Activated CD4-positive, alpha-beta memory T cell treated with anti-CD3 and anti-CD28 coated beads, Interleukin-2, amount 10 ng/mL, durations not matched to agents 7 days and 5 days (primary cell): ENCODE data around the gene NKIRAS1. TPM values are rescaled to one million over a fixed set of nuclear protein-coding genes. Genes with fewer than 3 reads are reported as not detected.
"Not testable (repeated sequence)": the region's sequence is repeated elsewhere in the genome, so short reads cannot be mapped to it uniquely, and the experiment has no call there.

ENCODE experiments used
- CTCF ChIA-PET: fragments of 350-600 bp; sonication (Branson Sonifier 250); formaldehyde crosslinking; loops from one replicate; lab custom pipeline; 2021; ENCODE audit warnings: antibody characterized with exemption, inconsistent platforms; lab: Charles Lee
- POLR2A ChIA-PET: fragments of 350-600 bp; sonication (Branson Sonifier 250); formaldehyde crosslinking; loops from one replicate; lab custom pipeline; 2021; ENCODE audit warnings: antibody characterized with exemption; lab: Charles Lee
- DNase-seq: peaks from one replicate; pipeline ENCODE4 v3.0.0-alpha.2; 2020
- H3K27ac Mint-ChIP-seq: one replicate; pipeline ENCODE4 v1.8.0; 2021; ENCODE audit warnings: mild to moderate bottlenecking, mixed read lengths
- H3K27me3 Mint-ChIP-seq: one replicate; pipeline ENCODE4 v1.8.0; 2021; ENCODE audit warnings: mixed read lengths
- H3K36me3 Mint-ChIP-seq: one replicate; pipeline ENCODE4 v1.8.0; 2021; ENCODE audit warnings: low read depth, mixed read lengths
- H3K4me1 Mint-ChIP-seq: one replicate; pipeline ENCODE4 v1.8.0; 2021; ENCODE audit warnings: mixed read lengths
- H3K4me3 Mint-ChIP-seq: one replicate; pipeline ENCODE4 v1.8.0; 2021; ENCODE audit warnings: mild to moderate bottlenecking, mixed read lengths
- H3K9me3 Mint-ChIP-seq: one replicate; pipeline ENCODE4 v1.8.0; 2021; ENCODE audit warnings: mixed read lengths
- total RNA-seq, 2 experiments: library from RNA; stranded (reverse); gene quantifications; one replicate each; pipeline ENCODE4 v1.2.3, GENCODE V29; 2021

The NKIRAS1 gene
- total RNA-seq, 2 experiments from 2014 or later = 3.0 to 3.1 TPM

DNA sequence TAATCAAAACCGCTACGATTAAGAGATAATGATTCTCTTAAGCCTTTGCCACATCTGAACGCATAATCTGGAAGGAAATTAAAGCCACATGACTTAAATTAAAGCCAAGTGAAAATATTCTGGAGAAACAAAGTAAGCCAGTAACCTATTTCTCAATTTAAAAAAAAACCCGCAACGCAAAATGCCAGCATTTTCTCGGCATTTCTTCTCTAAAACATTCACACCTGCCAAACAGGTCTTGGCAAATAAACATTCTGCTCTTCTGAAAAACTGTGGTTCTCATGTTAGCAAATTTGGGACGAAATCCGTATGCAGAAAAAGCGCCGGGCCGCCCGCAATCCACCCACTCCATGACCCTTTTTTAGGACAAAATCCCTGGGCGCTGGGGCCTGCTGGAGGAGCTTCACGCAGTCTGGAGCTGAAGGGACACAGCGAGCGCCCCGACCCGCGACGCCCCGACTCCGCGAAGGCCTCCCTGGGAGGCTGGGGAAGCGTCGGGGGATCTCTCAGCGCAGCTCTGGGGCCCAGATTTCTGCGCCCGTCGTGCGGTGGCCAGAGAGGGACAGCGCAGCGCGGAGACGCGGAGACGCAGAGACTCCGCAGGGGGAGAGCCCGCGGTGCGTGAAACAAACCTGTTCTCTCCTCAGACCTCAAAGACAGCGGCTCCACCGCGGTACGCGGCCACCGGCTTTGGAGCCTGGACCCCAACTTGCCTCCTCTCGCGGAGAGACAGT, 471 bp downstream of the NKIRAS1 start:
- peak overlapping the region; percentile 98 for H3K4me3 Mint-ChIP-seq
- peaks cover 47% of the 10 kb centered on the region for H3K36me3 Mint-ChIP-seq
- DNase-seq = no peak
- no peaks in the 10 kb centered on the region for H3K9me3 Mint-ChIP-seq
- peaks cover 55% of the 10 kb centered on the region for H3K4me1 Mint-ChIP-seq
- H3K27me3 Mint-ChIP-seq = peaks cover 5% of the 10 kb centered on the region
- H3K27ac Mint-ChIP-seq = peak overlapping the region; percentile 93
- ChIA-PET POLR2A (interaction anchor here (0.6 to 4.7 kb wide), 33 partner anchors 8 to 1873 kb away, joined by 3 to 99 read pairs (median 5); partner anchors contain the start of genes NGLY1 and OXSM), CTCF (interaction anchor here (0.6 to 3.3 kb wide), 9 partner anchors 9 to 34 kb away, joined by 3 to 13 read pairs (median 5); no protein-coding TSS in a partner anchor)

GRCh38 chr3:23915537-23916108, 1.2 kb downstream of the NKIRAS1 start:
- H3K4me3 Mint-ChIP-seq = peak overlapping the region; percentile 98
- DNase-seq = no peak
- H3K27ac Mint-ChIP-seq = no peak overlapping the region
- peaks cover 42% of the 10 kb centered on the region for H3K36me3 Mint-ChIP-seq
- ChIA-PET CTCF (interaction anchor here (0.6 to 3.3 kb wide), 4 partner anchors 8 to 29 kb away, joined by 3 to 13 read pairs (median 6); no protein-coding TSS in a partner anchor), POLR2A (interaction anchor here (1.2 to 4.7 kb wide), 11 partner anchors 7 to 176 kb away, joined by 3 to 99 read pairs (median 8); no protein-coding TSS in a partner anchor)
- peaks cover 55% of the 10 kb centered on the region for H3K4me1 Mint-ChIP-seq
- H3K27me3 Mint-ChIP-seq = peaks cover 5% of the 10 kb centered on the region
- no peaks in the 10 kb centered on the region for H3K9me3 Mint-ChIP-seq

GRCh38 chr3:23913873-23914743, 2.7 kb downstream of the NKIRAS1 start:
- no peak overlapping the region for H3K27ac Mint-ChIP-seq
- POLR2A ChIA-PET = no interaction called here
- H3K4me3 Mint-ChIP-seq = no peak overlapping the region
- no peak for DNase-seq
- H3K4me1 Mint-ChIP-seq = peaks cover 40% of the 10 kb centered on the region
- H3K9me3 Mint-ChIP-seq = no peaks in the 10 kb centered on the region
- peaks cover 30% of the 10 kb centered on the region for H3K36me3 Mint-ChIP-seq
- CTCF ChIA-PET = interaction anchor here (1.5 kb wide), 1 partner anchor 11 kb away, joined by 3 read pairs; no protein-coding TSS in a partner anchor
- peaks cover 5% of the 10 kb centered on the region for H3K27me3 Mint-ChIP-seq

GRCh38 chr3:23913182-23913581, 3.6 kb downstream of the NKIRAS1 start:
- H3K36me3 Mint-ChIP-seq = peaks cover 21% of the 10 kb centered on the region
- H3K27ac Mint-ChIP-seq = no peak overlapping the region
- no peak overlapping the region for H3K4me3 Mint-ChIP-seq
- H3K4me1 Mint-ChIP-seq = peaks cover 31% of the 10 kb centered on the region
- ChIA-PET POLR2A (no interaction called here), CTCF (interaction anchor here (1.5 kb wide), 1 partner anchor 12 kb away, joined by 3 read pairs; no protein-coding TSS in a partner anchor)
- DNase-seq = no peak
- no peaks in the 10 kb centered on the region for H3K9me3 Mint-ChIP-seq
- peaks cover 5% of the 10 kb centered on the region for H3K27me3 Mint-ChIP-seq

GRCh38 chr3:23912335-23912734, 4.5 kb downstream of the NKIRAS1 start:
- H3K27ac Mint-ChIP-seq, H3K4me3 Mint-ChIP-seq, H3K9me3 Mint-ChIP-seq, DNase-seq, H3K27me3 Mint-ChIP-seq, CTCF ChIA-PET: not testable (repeated sequence)
- POLR2A ChIA-PET = interaction anchor here (1.3 kb wide), 1 partner anchor 23 kb away, joined by 3 read pairs; no protein-coding TSS in a partner anchor
- peaks cover 13% of the 10 kb centered on the region for H3K36me3 Mint-ChIP-seq
- H3K4me1 Mint-ChIP-seq = peaks cover 24% of the 10 kb centered on the region

DNA sequence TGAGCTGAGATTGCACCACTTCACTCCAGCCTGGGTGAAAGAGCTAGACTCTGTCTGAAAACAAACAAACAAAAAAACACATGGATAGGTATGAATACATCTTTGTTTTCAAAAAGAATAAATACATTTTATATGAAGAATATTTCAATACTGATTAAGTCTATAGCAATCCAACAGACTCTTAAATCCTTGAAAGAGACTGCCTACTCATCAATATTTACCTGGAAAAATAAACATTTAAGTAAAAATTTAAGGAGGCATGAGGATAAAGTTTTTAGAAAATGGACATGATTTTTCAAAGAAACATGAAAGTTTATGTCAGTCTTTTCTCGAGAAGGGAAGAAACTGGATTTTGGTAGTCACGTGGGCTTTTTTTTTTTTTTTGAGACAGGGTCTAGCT, 5.4 kb downstream of the NKIRAS1 start:
- ChIA-PET POLR2A (interaction anchor here (1.3 kb wide), 1 partner anchor 22 kb away, joined by 3 read pairs; no protein-coding TSS in a partner anchor), CTCF (no interaction called here)
- Mint-ChIP-seq H3K27me3 (peaks cover 5% of the 10 kb centered on the region), H3K36me3 (peaks cover 7% of the 10 kb centered on the region), H3K9me3 (no peaks in the 10 kb centered on the region), H3K4me1 (peaks cover 19% of the 10 kb centered on the region), H3K4me3 (no peak overlapping the region), H3K27ac (no peak overlapping the region)
- no peak for DNase-seq

DNA sequence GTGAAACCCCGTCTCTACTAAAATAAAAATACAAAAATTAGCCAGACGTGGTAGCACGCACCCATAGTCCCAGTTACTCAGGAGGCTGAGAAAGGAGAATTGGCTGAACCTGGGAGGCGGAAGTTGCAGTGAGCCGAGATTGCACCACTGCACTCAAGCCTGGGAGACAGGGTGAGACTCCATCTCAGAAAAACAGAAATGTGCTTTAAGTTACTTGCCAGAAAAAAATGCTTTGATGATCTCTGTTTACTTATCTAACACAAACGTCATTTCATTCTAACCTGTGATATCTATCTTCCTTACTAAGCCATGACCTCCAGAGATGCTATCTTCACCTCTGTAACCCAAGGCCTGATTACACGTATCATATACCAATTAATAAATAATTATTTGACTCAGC, 7.4 kb downstream of the NKIRAS1 start:
- Mint-ChIP-seq H3K27me3 (no peaks in the 10 kb centered on the region), H3K27ac (no peak overlapping the region), H3K4me3 (no peak overlapping the region), H3K9me3 (no peaks in the 10 kb centered on the region), H3K4me1 (peaks cover 7% of the 10 kb centered on the region), H3K36me3 (peaks cover 9% of the 10 kb centered on the region)
- POLR2A ChIA-PET = no interaction called here
- DNase-seq = no peak
- CTCF ChIA-PET = no interaction called here

DNA sequence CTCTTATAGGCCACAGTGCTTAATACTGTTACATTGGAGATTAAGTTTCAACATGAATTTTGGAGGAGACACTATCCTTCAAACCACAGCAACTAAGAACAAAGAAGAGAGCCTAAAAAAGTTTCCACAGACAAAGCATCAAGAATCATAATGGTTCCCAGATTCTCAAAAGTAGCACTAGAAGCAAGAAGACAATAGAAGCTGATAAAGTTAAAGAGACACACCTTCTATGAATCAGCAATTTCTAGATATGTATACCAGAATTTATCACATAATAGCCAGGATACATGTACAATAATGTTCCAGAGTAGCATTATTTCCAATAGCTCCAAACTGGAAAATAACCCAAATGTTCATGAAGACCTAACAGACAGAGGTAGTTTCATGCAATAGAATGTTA, 12.2 kb downstream of the NKIRAS1 start:
- H3K27ac Mint-ChIP-seq = no peak overlapping the region
- POLR2A ChIA-PET = no interaction called here
- CTCF ChIA-PET = no interaction called here
- no peaks in the 10 kb centered on the region for H3K27me3 Mint-ChIP-seq
- peaks cover 13% of the 10 kb centered on the region for H3K36me3 Mint-ChIP-seq
- no peaks in the 10 kb centered on the region for H3K4me1 Mint-ChIP-seq
- no peak for DNase-seq
- no peaks in the 10 kb centered on the region for H3K9me3 Mint-ChIP-seq
- H3K4me3 Mint-ChIP-seq = no peak overlapping the region

DNA sequence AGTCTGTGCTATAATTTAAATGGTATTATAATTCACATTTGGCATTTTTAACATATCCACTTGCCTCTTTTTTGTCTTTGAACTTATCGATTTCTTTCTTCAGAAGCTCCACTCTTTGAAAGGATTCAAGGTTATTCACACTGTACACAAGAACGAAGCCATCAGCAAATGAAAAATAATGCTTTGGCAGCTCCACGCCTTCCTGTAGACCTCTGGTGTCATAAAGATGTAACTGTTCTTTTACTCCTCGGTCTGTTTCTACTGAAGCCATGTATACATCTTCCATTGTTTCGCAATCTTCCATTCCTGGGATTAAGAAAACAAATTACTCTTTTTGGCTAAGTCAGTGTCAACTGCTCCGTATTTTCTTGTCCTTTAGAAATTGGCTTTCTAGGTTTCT, 16.0 kb downstream of the NKIRAS1 start:
- Mint-ChIP-seq H3K27ac (no peak overlapping the region), H3K27me3 (no peaks in the 10 kb centered on the region), H3K9me3 (no peaks in the 10 kb centered on the region), H3K4me1 (no peaks in the 10 kb centered on the region), H3K36me3 (peaks cover 20% of the 10 kb centered on the region), H3K4me3 (no peak overlapping the region)
- ChIA-PET POLR2A (no interaction called here), CTCF (interaction anchor here (0.7 kb wide), 1 partner anchor 27 kb away, joined by 4 read pairs; no protein-coding TSS in a partner anchor)
- no peak for DNase-seq

- Mint-ChIP-seq H3K4me3 (no peak overlapping the region), H3K27me3 (no peaks in the 10 kb centered on the region), H3K27ac (no peak overlapping the region), H3K36me3 (peaks cover 25% of the 10 kb centered on the region), H3K4me1 (peaks cover 3% of the 10 kb centered on the region), H3K9me3 (no peaks in the 10 kb centered on the region)
- CTCF ChIA-PET = no interaction called here
- no peak for DNase-seq
- POLR2A ChIA-PET = interaction anchor here (1.1 kb wide), 1 partner anchor 22 kb away, joined by 3 read pairs; the partner anchor contains the start of genes NKIRAS1 and RPL15
Observed at GRCh38 chr3:23895181-23895580, 21.6 kb downstream of the NKIRAS1 start.

DNA sequence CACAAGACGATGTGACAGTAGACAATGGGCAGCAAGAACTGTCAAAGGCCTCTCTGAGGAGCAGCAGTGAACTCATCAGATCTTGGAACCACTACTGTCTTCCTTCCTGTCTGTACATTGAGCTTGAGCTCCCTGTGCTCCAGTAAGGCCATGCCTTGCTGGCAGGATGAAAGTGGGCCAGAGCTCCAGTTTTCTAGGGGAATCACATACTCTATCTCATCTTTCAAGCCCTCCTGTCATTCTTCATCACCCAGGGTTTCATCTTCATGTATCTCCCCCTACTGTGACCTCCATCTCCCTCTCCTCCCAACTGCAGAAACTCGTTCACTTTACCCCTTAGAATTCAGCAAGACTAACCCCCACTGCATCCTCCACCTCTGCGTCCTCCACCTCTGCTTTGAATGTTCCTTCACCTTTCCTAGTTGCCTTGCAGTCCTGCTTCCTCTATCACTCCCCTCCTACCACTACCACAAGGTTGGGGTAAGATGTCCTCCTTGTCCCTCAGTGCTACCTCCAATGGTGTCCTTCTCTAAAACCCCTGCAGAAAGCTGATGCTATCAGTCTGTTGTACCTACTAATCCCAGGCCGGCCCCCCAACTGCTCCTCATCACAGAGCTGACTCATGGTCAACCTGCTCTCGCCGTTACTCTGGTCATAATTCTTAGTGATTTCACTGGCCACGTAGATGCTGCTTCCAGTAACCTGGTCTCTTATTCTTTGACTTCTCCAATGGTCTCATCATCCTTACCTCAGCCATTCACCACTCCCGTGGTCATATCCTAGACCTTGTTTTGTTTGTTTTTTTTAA, 22.3 kb downstream of the NKIRAS1 start:
- no peak overlapping the region for H3K4me3 Mint-ChIP-seq
- H3K36me3 Mint-ChIP-seq = peaks cover 23% of the 10 kb centered on the region
- POLR2A ChIA-PET = interaction anchor here (1.1 kb wide), 1 partner anchor 22 kb away, joined by 3 read pairs; the partner anchor contains the start of genes NKIRAS1 and RPL15
- CTCF ChIA-PET = interaction anchor here (1.1 kb wide), 1 partner anchor 8 kb away, joined by 3 read pairs; no protein-coding TSS in a partner anchor
- no peaks in the 10 kb centered on the region for H3K27me3 Mint-ChIP-seq
- H3K9me3 Mint-ChIP-seq = no peaks in the 10 kb centered on the region
- H3K4me1 Mint-ChIP-seq = peaks cover 3% of the 10 kb centered on the region
- no peak for DNase-seq
- H3K27ac Mint-ChIP-seq = no peak overlapping the region
